HepG2 (cell line): ENCODE measurements around the gene AP3B2. TPM values are rescaled to one million over a fixed set of nuclear protein-coding genes. Genes with fewer than 3 reads are reported as not detected.

Source experiments
- CAMTA2 ChIP-seq: sonication (generic); formaldehyde crosslinking; IDR thresholded peaks from 2 replicates; pipeline ENCODE4 v1.4.0; 2020; ENCODE audit warnings: mild to moderate bottlenecking, missing genetic modification reagents, borderline replicate concordance
- ETV6 ChIP-seq: sonication (generic); formaldehyde crosslinking; conservative IDR thresholded peaks from 2 replicates; pipeline ENCODE4 v1.4.0; 2020; ENCODE audit warnings: missing genetic modification reagents
- KMT2B ChIP-seq: IDR thresholded peaks from 2 replicates; pipeline ENCODE4 v1.6.1; 2016; ENCODE audit warnings: missing genetic modification reagents, missing compliant biosample characterization
- POLR2AphosphoS5 ChIP-seq: IDR thresholded peaks from 2 replicates; pipeline ENCODE4 v1.6.1; 2012; ENCODE audit warnings: low read depth, low read length
- RNF2 ChIP-seq: fragments of 450-650 bp; conservative IDR thresholded peaks from 2 replicates; pipeline ENCODE4 v1.6.1; 2016; ENCODE audit warnings: low read depth
- SOX6 ChIP-seq, 2 experiments: fragments of 450-650 bp in 1 of 2; sonication (generic) in 1 of 2; formaldehyde crosslinking in 1 of 2; IDR thresholded peaks; 2 replicates each; pipeline versions ENCODE4 v1.4.0 to v1.6.1; 2017 to 2020; ENCODE audit warnings: antibody characterized with exemption in 1 of 2, mild to moderate bottlenecking in 1 of 2, missing genetic modification reagents in 1 of 2
- SRSF9 ChIP-seq: fragments of 200-400 bp; formaldehyde crosslinking; IDR thresholded peaks from 2 replicates; pipeline ENCODE4 v1.6.1; 2018; ENCODE audit warnings: borderline replicate concordance, mild to moderate bottlenecking, low read depth, low read length; ENCODE audit not compliant: insufficient read depth, poor library complexity, severe bottlenecking
- SSRP1 ChIP-seq: IDR thresholded peaks from 2 replicates; pipeline ENCODE4 v1.6.1; 2016; ENCODE audit warnings: control low read depth
- TBX3 ChIP-seq: fragments of 450-650 bp; IDR thresholded peaks from 2 replicates; pipeline ENCODE4 v1.6.1; 2017; ENCODE audit warnings: antibody characterized with exemption, mild to moderate bottlenecking, inconsistent platforms, borderline replicate concordance
- TSC22D2 ChIP-seq: sonication (generic); formaldehyde crosslinking; IDR thresholded peaks from 2 replicates; pipeline ENCODE4 v1.5.1; 2020; ENCODE audit warnings: missing genetic modification reagents, mild to moderate bottlenecking, borderline replicate concordance
- ZFP62 ChIP-seq: sonication (generic); formaldehyde crosslinking; IDR thresholded peaks from 2 replicates; pipeline ENCODE4 v1.4.0; 2020; ENCODE audit warnings: missing genetic modification reagents
- ZMYM4 ChIP-seq: sonication (generic); formaldehyde crosslinking; IDR thresholded peaks from 2 replicates; pipeline ENCODE4 v1.8.1; 2023; ENCODE audit warnings: mild to moderate bottlenecking, missing genetic modification reagents
- ZNF225 ChIP-seq: sonication (generic); formaldehyde crosslinking; IDR thresholded peaks from 2 replicates; pipeline ENCODE4 v1.4.0; 2020; ENCODE audit warnings: mild to moderate bottlenecking, missing genetic modification reagents
- polyA plus RNA-seq, 8 experiments: library from polyadenylated mRNA; depleted of rRNA in 3 of 8; stranded (reverse) in 7 of 8; unstranded in 1 of 8; fragments of >200 nt; fragmentation: Illumina TruSeq in 4 of 8; extraction: Trizol in 4 of 8; gene quantifications; 2 replicates each; pipeline versions ENCODE4 v1.2.1 to v1.2.3, GENCODE V29; 2011 to 2016; ENCODE audit warnings: low read depth in 4 of 8, missing spikeins in 1 of 8, mixed read lengths in 1 of 8; ENCODE audit not compliant: insufficient read depth in 1 of 8
- total RNA-seq, 5 experiments: library from RNA; depleted of rRNA; stranded (reverse); fragments of >200 nt; fragmentation: Illumina TruSeq; extraction: Trizol; gene quantifications; 2 replicates each; pipeline ENCODE4 v1.2.3, GENCODE V29; 2016; ENCODE audit warnings: low read depth in 1 of 5
- TF ChIP-seq, protein P1 (sequence below): sonication (generic); formaldehyde crosslinking; conservative IDR thresholded peaks from 2 replicates; pipeline ENCODE4 v1.8.0; 2022; ENCODE audit warnings: mild to moderate bottlenecking, moderate library complexity, missing genetic modification reagents
- TF ChIP-seq, protein P2 (sequence below): sonication (generic); formaldehyde crosslinking; IDR thresholded peaks from 2 replicates; pipeline ENCODE4 v1.4.0; 2020; ENCODE audit warnings: mild to moderate bottlenecking, missing genetic modification reagents
- TF ChIP-seq, protein P3 (sequence below): IDR thresholded peaks from 2 replicates; pipeline ENCODE4 v1.6.1; 2016; ENCODE audit warnings: missing biosample characterization, missing genetic modification reagents, low read depth
- TF ChIP-seq, protein P4 (sequence below): sonication (generic); formaldehyde crosslinking; IDR thresholded peaks from 2 replicates; pipeline ENCODE4 v1.5.0; 2020; ENCODE audit warnings: mild to moderate bottlenecking, missing genetic modification reagents
- TF ChIP-seq, protein P5 (sequence below): IDR thresholded peaks from 2 replicates; pipeline ENCODE4 v1.6.1; 2016; ENCODE audit warnings: mild to moderate bottlenecking
- TF ChIP-seq, protein P6 (sequence below): sonication (generic); formaldehyde crosslinking; IDR thresholded peaks from 2 replicates; pipeline ENCODE4 v1.5.0; 2020; ENCODE audit warnings: missing genetic modification reagents, mild to moderate bottlenecking, borderline replicate concordance

The AP3B2 gene
- total and polyA plus RNA-seq, 2 of the 13 experiments (the other 11 are each of a cell fraction or from before 2014, with no cell fraction given) = not detected

DNA sequence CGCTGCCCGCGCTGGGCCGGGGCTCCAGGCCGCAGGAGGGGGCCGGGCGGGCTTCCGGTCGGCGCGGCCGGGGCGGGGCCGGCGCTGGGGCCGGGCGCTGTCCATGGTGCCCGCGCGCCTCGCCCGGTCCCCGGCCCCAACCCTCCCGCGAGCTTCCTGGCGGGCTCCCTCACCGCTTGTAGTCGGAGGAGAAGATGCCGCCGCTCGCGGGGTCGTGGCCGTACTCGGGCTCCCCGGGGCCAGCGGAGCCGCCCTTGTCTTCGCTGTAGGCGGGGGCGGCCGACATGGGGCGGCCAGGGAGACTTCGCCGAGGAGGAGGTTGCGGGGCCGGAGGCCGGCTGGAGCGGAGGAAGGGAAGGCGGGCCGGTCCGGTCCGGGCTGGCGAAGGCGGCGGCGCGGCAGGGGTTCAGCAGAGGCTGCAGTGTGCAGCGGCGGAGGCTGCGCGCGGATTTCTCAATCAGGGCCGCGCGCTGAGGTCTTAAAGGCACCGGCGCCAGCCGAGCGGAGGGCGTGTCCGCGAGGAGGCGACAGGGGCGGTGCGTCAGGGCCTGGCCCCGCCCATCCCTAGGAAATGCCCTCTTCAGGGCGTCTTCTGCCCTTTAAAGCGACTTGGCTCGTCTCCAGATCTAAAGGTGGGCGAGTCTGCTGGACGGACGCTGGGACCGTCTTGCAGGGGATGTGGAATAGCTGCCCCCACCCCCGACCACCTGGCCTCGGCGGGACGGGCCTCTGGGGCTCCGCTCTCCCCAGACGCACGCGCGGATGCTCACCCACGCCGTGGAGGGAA is at the start of gene AP3B2 (continued):
- TF ChIP-seq, protein P1, sequence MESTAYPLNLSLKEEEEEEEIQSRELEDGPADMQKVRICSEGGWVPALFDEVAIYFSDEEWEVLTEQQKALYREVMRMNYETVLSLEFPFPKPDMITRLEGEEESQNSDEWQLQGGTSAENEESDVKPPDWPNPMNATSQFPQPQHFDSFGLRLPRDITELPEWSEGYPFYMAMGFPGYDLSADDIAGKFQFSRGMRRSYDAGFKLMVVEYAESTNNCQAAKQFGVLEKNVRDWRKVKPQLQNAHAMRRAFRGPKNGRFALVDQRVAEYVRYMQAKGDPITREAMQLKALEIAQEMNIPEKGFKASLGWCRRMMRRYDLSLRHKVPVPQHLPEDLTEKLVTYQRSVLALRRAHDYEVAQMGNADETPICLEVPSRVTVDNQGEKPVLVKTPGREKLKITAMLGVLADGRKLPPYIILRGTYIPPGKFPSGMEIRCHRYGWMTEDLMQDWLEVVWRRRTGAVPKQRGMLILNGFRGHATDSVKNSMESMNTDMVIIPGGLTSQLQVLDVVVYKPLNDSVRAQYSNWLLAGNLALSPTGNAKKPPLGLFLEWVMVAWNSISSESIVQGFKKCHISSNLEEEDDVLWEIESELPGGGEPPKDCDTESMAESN = no peak; the same call in 1 of the 2 replicates
- TF ChIP-seq, protein P2, sequence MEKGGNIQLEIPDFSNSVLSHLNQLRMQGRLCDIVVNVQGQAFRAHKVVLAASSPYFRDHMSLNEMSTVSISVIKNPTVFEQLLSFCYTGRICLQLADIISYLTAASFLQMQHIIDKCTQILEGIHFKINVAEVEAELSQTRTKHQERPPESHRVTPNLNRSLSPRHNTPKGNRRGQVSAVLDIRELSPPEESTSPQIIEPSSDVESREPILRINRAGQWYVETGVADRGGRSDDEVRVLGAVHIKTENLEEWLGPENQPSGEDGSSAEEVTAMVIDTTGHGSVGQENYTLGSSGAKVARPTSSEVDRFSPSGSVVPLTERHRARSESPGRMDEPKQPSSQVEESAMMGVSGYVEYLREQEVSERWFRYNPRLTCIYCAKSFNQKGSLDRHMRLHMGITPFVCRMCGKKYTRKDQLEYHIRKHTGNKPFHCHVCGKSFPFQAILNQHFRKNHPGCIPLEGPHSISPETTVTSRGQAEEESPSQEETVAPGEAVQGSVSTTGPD (CRISPR knock-in tag) = no peak
- no peak for TF ChIP-seq SOX6 (IDR thresholded peaks at IDR 0.05)
- TF ChIP-seq SOX6 (CRISPR knock-in tag; IDR thresholded peaks at IDR 0.05) = no peak
- TF ChIP-seq SRSF9 = no peak
- TF ChIP-seq TSC22D2 (CRISPR knock-in tag) = peak; percentile 89; the same call in 1 of the 2 replicates
- no peak for TF ChIP-seq POLR2AphosphoS5
- TF ChIP-seq, protein P3, sequence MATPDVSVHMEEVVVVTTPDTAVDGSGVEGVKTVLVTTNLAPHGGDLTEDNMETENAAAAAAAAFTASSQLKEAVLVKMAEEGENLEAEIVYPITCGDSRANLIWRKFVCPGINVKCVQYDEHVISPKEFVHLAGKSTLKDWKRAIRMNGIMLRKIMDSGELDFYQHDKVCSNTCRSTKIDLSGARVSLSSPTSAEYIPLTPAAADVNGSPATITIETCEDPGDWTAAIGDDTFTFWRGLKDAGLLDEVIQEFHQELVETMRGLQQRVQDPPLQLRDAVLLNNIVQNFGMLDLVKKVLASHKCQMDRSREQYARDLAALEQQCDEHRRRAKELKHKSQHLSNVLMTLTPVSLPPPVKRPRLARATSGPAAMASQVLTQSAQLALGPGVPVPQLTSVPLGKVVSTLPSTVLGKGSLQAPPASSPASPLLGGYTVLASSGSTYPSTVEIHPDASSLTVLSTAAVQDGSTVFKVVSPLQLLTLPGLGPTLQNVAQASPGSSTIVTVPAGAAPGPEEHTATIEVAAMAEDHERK = no peak
- no peak for TF ChIP-seq TBX3
- 0 out of 2 replicates have a peak, but pooled peaks have one; percentile 69 for TF ChIP-seq RNF2
- no peak for TF ChIP-seq SSRP1
- peak; percentile 55 for TF ChIP-seq ZMYM4 (CRISPR knock-in tag)
- TF ChIP-seq, protein P4, sequence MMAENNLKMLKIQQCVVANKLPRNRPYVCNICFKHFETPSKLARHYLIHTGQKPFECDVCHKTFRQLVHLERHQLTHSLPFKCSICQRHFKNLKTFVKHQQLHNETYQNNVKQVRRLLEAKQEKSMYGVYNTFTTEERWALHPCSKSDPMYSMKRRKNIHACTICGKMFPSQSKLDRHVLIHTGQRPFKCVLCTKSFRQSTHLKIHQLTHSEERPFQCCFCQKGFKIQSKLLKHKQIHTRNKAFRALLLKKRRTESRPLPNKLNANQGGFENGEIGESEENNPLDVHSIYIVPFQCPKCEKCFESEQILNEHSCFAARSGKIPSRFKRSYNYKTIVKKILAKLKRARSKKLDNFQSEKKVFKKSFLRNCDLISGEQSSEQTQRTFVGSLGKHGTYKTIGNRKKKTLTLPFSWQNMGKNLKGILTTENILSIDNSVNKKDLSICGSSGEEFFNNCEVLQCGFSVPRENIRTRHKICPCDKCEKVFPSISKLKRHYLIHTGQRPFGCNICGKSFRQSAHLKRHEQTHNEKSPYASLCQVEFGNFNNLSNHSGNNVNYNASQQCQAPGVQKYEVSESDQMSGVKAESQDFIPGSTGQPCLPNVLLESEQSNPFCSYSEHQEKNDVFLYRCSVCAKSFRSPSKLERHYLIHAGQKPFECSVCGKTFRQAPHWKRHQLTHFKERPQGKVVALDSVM (CRISPR knock-in tag) = peak; percentile 72; the same call in 1 of the 2 replicates
- TF ChIP-seq, protein P5, sequence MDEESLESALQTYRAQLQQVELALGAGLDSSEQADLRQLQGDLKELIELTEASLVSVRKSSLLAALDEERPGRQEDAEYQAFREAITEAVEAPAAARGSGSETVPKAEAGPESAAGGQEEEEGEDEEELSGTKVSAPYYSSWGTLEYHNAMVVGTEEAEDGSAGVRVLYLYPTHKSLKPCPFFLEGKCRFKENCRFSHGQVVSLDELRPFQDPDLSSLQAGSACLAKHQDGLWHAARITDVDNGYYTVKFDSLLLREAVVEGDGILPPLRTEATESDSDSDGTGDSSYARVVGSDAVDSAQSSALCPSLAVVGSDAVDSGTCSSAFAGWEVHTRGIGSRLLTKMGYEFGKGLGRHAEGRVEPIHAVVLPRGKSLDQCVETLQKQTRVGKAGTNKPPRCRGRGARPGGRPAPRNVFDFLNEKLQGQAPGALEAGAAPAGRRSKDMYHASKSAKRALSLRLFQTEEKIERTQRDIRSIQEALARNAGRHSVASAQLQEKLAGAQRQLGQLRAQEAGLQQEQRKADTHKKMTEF (CRISPR knock-in tag) = peak; percentile 64; the same call in 1 of the 2 replicates
- TF ChIP-seq ZNF225 (CRISPR knock-in tag) = no peak
- TF ChIP-seq ZFP62 (CRISPR knock-in tag) = no peak
- TF ChIP-seq, protein P6, sequence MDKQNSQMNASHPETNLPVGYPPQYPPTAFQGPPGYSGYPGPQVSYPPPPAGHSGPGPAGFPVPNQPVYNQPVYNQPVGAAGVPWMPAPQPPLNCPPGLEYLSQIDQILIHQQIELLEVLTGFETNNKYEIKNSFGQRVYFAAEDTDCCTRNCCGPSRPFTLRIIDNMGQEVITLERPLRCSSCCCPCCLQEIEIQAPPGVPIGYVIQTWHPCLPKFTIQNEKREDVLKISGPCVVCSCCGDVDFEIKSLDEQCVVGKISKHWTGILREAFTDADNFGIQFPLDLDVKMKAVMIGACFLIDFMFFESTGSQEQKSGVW (CRISPR knock-in tag) = no peak
- TF ChIP-seq CAMTA2 = no peak
- TF ChIP-seq KMT2B (CRISPR knock-in tag) = 0 out of 2 replicates have a peak, but pooled peaks have one; percentile 17
- peak; percentile 39; the same call in 1 of the 2 replicates for TF ChIP-seq ETV6 (CRISPR knock-in tag)
